ENCODE results near the gene OGFOD2.

GRCh38 chr12:122999196-122999946, 24.3 kb downstream of the OGFOD2 start:
- no peak for TF ChIP-seq CTCF (optimal IDR thresholded peaks at IDR 0.05 in 1 of 3, IDR thresholded peaks at IDR 0.05 in 1 of 3, conservative IDR thresholded peaks at IDR 0.05 in 1 of 3; ENCODE audit: extremely low read depth in 1 of 3, insufficient read depth in 2 of 3, low read length in 3 of 3)
- TF ChIP-seq EZH2 (IDR thresholded peaks at IDR 0.05; ENCODE audit: low read length) = no peak
